AG20443 (cell line): ENCODE measurements around the gene NDUFB11.

Experiments
- DNase-seq: peaks from one replicate; pipeline ENCODE4 v3.0.0; 2012; ENCODE audit warnings: low spot score, mixed read lengths

Gene NDUFB11

DNA sequence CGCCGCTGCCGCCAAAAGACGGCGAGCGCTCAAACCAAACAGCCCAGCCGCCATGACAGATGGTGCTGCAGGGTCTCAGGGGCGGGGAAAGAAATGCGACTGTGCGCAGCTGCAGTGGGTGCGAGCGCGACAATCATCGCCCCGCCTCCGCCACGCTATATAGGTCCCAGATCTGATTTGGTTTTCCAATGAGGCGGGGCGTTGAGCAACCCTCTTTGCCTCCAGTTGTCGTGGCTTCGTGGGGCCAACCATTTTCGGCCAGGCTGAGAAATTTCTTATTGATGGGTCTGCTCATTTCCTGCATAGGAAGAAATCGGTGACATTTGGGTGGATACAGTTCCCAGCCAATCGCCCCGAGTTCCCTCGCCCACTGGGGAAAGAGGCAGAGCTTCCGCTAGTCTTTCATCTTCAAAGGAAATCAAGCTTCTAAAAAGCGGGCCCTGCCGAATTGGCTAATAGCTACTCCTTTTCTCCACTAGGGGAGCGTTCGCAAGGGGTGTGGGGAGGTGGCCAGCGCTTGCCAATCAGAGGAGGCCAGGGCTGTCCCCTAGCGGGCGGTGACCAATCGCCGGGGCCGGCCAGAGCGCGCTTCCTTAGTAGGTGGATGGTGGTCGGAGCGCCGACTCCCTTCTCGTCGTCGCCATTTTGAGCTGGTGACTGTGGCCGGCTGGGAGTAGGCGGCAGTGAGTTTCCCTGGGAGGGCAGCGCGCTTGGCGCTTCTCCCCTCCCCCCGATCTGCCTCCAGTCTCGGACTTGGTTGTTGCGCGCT, at the start of gene NDUFB11, which contains the start of gene RBM10:
NDUFB11 (minus strand) TSS at position 77 of the 769 bp plus-strand sequence; CDS start at position 54, 23 bp downstream.
RBM10 (plus strand) TSS at position 596 of the 769 bp plus-strand sequence. CDS start 2,261 bp downstream, outside the sequence.
- DNase-seq = peak; percentile 92

DNA sequence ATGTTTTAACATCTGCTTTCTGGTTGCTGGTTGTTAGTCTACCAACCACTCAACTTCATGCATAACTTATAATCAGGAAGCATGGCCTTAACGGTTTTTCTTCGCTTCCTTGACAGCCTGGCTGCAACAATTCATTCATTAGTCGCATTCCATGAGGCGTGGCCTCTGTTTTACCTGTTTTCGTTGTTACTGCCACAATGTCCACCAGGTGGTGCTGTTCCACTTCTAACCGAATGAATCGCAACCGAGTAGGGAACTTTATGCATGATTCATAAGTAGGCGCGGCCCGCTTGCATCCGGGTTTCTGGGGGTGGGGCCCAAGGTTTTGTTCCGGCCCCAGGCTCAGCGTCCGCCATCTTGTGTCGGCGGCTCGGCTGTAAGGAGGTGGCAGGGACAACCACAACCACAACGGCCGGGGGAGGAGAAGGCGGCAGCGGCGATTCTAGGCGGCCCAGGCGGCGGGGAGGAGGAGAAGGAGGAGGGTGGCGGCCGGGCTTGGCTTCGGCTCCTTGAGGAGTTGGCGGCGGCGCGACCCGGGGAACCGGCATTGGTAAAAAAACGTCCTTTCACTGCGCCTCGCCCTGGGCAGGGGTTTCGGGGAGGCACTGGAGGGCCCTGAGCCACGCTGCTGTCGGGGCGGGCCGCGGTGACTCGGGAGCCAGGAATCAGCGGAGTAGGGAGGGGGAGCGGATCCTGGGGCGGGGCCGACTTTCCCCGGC, 49.1 kb upstream of the NDUFB11 start, which contains the start of gene UBA1:
UBA1 (plus strand) TSS at position 355 of the 719 bp plus-strand sequence. CDS start 4,974 bp downstream, outside the sequence.
- peak; percentile 86 for DNase-seq

GRCh38 chrX:47191806-47192401, 47.4 kb upstream of the NDUFB11 start:
- no peak for DNase-seq

GRCh38 chrX:47191331-47191730, 46.8 kb upstream of the NDUFB11 start:
- peak; percentile 16 for DNase-seq

DNA sequence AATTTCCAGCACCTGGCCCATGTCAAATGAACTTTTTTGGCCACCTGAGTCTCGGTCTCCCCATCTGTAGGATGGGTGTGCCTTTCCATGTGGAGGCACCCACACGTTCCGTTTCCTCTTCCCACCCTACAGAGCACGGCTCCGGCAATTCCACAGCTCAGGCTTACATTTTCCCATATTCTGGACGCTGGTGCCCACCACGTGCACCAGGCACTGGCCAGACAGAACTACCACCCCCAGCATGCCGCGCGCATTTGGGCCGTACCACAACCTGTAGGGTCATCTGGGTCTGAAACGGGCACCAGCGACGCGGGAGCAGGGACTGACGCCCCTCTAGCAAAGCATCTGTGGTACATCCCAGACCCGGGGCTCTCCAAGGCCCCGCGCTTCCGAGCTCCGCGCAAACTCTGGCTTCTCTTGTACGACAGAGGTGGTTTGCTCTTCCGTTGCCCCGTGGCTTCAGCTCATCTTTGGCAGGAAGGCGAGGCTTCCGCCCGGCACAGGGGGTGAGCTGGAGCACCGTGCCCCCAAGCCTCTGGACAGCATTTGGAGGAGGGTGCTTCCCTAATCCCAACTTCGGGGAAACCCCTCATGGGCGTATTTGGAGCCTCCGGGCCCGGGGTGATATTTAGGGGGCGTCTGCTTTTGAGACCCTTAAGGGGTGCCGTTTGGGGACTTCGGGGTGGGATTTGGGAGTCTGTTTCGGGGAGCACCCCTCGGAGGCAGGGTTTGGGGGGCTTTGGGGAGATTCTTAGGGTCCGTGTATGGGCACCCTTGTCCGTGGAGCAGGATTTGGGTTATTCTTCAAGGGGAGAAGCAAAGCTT, 46.2 kb upstream of the NDUFB11 start:
- DNase-seq = peak; percentile 90

- no peak for DNase-seq
These were observed 45.4 kb upstream of the NDUFB11 start for GRCh38 chrX:47189906-47190305.

GRCh38 chrX:47187106-47187677, 42.7 kb upstream of the NDUFB11 start:
- DNase-seq = no peak

DNA sequence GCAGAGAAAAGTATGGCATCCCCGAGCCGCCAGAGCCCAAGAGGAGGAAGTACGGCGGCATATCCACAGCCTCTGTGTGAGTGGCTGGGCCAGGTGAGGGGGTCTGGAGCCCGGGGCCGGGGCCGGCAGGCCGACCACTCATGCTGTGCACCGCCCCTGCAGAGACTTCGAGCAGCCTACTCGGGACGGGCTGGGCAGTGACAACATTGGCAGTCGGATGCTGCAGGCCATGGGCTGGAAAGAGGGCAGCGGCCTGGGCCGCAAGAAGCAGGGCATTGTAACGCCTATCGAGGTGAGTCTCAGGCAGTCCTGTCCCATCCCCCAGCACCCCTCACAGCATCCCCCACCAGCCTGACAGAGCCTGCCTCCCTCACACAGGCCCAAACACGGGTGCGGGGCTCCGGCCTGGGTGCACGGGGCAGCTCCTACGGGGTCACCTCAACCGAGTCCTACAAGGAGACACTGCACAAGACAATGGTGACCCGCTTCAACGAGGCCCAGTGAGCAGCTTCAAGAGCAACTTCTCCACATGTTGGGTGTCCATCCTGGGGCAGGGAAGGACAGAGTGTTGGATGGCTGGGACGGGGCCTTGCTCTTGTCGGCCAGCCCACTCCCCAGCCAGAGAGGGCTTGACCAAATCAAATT, 41.7 kb upstream of the NDUFB11 start:
- DNase-seq = no peak

DNA sequence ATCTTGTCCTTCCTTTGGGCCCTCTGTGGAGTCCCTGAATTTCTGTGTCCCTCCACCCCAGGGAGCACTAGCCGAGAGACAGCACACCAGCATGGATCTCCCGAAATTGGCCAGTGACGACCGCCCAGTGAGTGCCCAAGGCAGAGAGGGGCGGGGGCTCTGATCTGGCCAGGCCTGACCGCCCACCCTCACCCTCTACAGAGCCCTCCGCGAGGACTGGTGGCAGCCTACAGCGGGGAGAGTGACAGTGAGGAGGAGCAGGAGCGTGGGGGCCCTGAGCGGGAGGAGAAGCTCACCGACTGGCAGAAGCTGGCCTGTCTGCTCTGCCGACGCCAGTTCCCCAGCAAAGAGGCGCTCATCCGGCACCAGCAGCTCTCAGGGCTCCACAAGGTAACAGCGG, 40.7 kb upstream of the NDUFB11 start:
- no peak for DNase-seq

DNA sequence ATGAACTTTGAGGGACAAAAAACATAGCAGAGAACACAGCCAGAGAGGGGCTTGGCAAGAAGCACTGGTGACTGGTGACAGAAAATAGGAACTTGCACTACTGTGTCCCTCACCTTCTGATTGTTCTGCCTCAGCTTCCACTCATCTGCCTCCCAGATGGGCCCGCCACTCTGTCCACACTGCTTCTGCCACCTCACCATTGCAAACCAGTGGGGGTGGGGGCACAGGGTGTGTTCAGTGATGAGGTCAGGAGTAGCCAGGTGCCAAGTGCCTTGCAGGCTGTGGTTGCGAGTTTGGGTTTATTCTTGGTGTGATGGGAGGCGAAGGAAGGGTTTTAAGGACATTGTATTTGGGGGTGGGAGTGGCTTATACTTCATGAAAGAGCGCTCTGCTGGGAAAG, 40.0 kb upstream of the NDUFB11 start:
- no peak for DNase-seq

- no peak for DNase-seq
These were observed 37.7 kb upstream of the NDUFB11 start for GRCh38 chrX:47182106-47182700.

DNA sequence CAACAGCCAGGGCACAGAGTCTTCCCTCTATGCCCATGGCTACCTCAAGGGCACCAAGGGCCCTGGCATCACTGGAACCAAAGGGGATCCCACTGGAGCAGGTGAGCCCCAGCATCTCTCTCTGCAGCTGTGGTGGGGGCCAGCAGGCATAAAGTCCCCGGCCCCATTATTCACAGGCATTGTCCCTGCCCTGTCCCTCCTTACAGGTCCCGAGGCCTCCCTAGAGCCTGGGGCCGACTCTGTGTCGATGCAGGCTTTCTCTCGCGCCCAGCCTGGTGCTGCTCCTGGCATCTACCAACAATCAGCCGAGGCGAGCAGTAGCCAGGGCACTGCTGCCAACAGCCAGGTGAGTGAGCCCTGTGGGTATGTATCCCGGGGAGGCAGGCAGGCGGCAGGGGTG, 36.8 kb upstream of the NDUFB11 start:
- DNase-seq = no peak

DNA sequence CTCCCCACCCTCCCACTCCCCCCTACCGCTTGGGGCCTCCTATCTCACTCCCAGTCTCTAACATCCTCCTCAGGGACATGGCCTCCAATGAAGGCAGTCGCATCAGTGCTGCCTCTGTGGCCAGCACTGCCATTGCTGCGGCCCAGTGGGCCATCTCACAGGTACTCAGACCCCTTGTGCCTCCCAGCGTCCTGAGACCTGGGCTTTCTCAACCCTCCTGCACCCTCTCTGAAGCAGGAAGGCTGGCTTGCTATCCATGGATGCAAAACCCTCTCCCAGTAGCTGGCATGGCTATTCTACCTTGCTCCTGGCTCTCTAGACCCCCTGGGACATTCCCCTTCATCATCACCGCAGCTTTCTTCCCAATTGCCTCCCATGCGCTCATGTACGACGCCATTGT, 35.8 kb upstream of the NDUFB11 start:
- DNase-seq = no peak

- no peak for DNase-seq
These were observed 35.4 kb upstream of the NDUFB11 start for GRCh38 chrX:47179928-47180255.

DNA sequence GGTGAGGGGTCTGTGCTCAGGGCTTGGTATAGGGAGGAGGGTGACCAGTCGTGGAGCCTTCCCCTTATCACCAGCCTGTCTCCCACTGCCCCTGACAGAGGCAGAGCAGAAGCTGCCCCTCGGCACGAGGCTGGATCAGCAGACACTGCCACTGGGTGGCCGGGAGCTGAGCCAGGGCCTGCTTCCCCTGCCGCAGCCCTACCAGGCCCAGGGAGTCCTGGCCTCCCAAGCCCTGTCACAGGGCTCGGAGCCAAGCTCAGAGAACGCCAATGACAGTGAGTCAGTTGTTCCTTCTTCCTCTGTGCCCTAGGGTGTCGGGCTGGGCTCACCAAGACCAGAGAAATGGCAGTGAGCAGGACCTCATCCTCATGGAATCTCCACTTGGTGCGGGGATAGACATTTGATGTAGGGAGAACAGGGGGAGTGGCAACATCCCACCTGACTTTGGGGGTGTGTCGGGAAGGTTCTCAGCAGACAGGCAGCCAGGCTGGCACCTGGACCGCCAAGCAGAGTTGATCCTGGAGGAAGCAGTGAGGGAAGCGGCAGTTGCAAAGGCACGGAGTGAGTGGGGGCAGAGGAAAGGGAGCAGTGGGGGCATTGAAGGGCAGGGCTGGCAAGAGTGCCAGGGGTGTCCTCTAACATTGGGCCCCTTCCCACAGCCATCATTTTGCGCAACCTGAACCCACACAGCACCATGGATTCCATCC, 34.9 kb upstream of the NDUFB11 start:
- peak; percentile 67 for DNase-seq

- DNase-seq = no peak
These were observed 33.8 kb upstream of the NDUFB11 start for GRCh38 chrX:47178337-47178736.

GRCh38 chrX:47177079-47177478, 32.6 kb upstream of the NDUFB11 start:
- DNase-seq = no peak

DNA sequence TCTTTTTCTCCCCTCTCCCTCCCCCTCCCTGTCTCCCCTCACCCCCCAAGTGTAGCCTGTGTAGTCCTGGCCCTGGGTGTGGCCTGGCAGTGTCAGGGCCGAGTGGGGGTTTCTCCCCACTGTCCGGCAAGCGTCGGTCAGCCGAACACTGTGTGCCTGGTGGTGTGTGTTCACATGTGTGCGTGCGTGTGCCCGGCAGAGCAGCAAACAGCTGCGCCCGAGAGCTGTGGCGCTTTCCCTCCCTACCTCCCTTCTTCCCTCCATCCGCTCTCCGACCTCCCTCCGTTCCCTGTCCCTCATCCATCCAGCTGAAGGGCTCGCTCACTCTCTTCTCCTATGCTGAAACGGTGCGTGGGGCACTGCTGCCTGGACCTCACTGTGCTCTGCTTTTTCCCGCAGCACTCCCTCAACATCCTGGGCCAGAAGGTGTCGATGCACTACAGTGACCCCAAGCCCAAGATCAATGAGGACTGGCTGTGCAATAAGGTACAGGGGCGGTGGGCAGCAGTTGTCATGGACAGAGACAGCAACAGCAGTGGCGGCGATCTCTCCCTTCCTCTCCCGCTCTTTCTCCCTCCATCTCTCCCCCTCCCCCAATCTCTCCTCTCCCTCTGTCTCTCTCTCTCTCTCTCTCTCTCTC, 31.7 kb upstream of the NDUFB11 start:
- DNase-seq = no peak

GRCh38 chrX:47175588-47175980, 31.1 kb upstream of the NDUFB11 start:
- DNase-seq = no peak
